GM23338 (cell line): Measurements from ENCODE around the gene ELANE.

Experiments used
- POLR2AphosphoS5 ChIP-seq: IDR thresholded peaks from 2 replicates; pipeline ENCODE4 v1.6.1; 2016; ENCODE audit warnings: antibody characterized with exemption, low read depth
- TF ChIP-seq, protein P1 (sequence below), 2 experiments: fragments of 200-600 bp in 1 of 2; sonication (generic) in 1 of 2; conservative IDR thresholded peaks; 2 replicates each; pipeline versions ENCODE4 v1.5.1 to v1.6.1; 2016 to 2017; ENCODE audit warnings: antibody characterized with exemption in 2 of 2, low read depth in 2 of 2, mild to moderate bottlenecking in 2 of 2, moderate library complexity in 1 of 2

DNA sequence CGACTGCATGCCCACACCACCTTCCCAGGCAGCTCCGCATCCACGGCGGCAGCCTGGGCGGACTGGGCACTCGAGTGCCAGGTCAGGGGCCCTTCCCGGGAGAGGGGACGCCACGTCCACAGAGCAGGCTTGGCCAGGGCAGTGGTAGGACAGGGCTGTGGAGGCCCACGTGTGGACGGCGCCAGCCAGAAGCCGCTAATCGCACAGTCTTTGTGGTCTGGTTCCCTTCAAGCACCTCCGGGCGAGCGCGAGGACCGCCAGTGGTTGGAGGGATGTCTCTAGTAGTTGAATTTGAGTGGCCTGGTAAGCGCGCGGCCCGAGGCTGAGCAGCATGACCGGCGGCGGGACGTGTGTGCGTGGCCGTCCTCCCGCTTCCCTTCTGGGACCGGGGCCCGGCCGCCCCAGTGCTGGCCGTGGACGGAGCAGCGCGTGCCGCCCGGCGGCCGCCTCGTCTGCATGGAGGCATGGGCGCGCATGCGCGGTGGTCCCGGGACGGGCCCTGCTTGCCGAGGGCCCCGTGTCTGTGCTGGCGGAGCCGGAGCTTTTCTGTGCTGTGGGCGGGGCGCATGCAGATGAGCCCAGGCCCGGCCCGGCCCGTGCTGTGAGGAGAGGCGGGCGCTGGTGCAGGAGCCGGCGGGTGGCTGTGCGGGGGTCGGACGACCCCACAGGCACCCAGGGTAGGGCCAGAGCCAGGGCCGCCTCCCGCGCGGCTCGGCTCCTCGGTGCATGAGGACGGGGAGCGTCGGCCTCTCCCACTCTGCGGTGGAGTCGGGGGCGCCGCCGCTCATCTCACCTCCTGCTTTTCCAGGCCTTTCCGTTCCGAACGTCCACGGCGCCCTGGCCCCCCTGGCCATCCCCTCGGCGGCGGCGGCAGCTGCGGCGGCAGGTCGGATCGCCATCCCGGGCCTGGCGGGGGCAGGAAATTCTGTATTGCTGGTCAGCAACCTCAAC, 46.2 kb upstream of the ELANE start:
- TF ChIP-seq, protein P1, sequence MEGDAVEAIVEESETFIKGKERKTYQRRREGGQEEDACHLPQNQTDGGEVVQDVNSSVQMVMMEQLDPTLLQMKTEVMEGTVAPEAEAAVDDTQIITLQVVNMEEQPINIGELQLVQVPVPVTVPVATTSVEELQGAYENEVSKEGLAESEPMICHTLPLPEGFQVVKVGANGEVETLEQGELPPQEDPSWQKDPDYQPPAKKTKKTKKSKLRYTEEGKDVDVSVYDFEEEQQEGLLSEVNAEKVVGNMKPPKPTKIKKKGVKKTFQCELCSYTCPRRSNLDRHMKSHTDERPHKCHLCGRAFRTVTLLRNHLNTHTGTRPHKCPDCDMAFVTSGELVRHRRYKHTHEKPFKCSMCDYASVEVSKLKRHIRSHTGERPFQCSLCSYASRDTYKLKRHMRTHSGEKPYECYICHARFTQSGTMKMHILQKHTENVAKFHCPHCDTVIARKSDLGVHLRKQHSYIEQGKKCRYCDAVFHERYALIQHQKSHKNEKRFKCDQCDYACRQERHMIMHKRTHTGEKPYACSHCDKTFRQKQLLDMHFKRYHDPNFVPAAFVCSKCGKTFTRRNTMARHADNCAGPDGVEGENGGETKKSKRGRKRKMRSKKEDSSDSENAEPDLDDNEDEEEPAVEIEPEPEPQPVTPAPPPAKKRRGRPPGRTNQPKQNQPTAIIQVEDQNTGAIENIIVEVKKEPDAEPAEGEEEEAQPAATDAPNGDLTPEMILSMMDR (conservative IDR thresholded peaks at IDR 0.05; ENCODE audit: low read depth in 2 of 2): no peak
- TF ChIP-seq POLR2AphosphoS5: no peak
